ENCODE measurements around the gene UCK2.

DNA sequence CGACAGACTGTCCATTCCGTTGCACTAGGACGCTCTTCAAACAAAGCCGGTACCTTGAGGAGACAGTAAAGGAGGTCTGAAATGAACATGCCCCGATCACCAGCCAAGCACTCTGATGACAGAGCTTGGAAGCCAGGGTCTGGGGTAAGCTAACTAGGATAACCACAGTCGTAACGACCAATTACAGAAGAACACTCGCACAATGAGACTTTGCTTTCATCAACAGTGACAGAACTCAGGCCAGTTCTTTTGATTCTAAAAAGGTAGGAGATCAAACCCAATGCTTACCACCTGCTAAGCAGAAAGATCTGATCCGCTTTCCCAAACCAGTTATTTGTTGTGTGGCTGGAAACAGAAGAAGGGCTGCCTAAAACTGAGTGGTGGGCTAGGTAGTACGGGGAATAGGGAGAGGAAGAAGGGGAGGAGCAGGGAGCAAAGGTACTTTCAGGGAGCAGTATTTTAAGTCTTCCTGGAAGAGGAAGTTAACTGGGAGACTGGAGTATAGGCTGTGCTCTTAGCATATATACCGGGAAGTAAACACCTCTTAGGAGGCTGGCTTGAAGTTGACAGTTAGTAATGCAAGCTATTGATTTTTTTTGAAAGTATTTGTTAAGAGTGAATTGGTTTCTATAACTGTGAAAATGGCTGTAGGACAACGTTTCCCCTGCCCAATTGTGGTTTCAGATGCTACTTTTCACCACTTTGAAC, 38.4 kb downstream of the UCK2 start:
- TF ChIP-seq, protein P1, sequence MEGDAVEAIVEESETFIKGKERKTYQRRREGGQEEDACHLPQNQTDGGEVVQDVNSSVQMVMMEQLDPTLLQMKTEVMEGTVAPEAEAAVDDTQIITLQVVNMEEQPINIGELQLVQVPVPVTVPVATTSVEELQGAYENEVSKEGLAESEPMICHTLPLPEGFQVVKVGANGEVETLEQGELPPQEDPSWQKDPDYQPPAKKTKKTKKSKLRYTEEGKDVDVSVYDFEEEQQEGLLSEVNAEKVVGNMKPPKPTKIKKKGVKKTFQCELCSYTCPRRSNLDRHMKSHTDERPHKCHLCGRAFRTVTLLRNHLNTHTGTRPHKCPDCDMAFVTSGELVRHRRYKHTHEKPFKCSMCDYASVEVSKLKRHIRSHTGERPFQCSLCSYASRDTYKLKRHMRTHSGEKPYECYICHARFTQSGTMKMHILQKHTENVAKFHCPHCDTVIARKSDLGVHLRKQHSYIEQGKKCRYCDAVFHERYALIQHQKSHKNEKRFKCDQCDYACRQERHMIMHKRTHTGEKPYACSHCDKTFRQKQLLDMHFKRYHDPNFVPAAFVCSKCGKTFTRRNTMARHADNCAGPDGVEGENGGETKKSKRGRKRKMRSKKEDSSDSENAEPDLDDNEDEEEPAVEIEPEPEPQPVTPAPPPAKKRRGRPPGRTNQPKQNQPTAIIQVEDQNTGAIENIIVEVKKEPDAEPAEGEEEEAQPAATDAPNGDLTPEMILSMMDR (IDR thresholded peaks at IDR 0.05) = no peak
- TF ChIP-seq POLR2A (IDR thresholded peaks at IDR 0.05) = no peak
